ENCODE measurements around the gene THBD.

- TF ChIP-seq POLR2A (IDR thresholded peaks at IDR 0.05) (no peak), CTCF (IDR thresholded peaks at IDR 0.05) (no peak), EP300 (IDR thresholded peaks at IDR 0.05) (no peak)
Measured at GRCh38 chr20:23046431-23046830, 3.0 kb downstream of the THBD start.
